Omental fat pad (tissue), 4 donors: ENCODE data around the gene EXOC6B. TPM values are rescaled to one million over a fixed set of nuclear protein-coding genes. Genes with fewer than 3 reads are reported as not detected.
"Not testable (repeated sequence)": the region's sequence is repeated elsewhere in the genome, so short reads cannot be mapped to it uniquely, and the experiment has no call there.

ENCODE experiments used
- ATAC-seq: fragments of 150-250 bp; one replicate; pipeline ENCODE4 v1.9.1; 2016; ENCODE audit warnings: mild to moderate bottlenecking, moderate library complexity; ENCODE audit not compliant: low FRiP score
- DNase-seq: peaks from one replicate; pipeline ENCODE4 v3.0.0-alpha.2; 2019; ENCODE audit warnings: low spot score
- CTCF ChIP-seq, 3 donors: fragments of 450-650 bp; IDR thresholded peaks; one replicate each; pipeline ENCODE4 v1.5.1; 2016 to 2017; ENCODE audit warnings: antibody characterized with exemption in 3 of 3, mild to moderate bottlenecking in 3 of 3, moderate library complexity in 2 of 3
- total RNA-seq, 4 donors: library from RNA; depleted of rRNA; stranded (reverse); fragments of >200 nt; gene quantifications; one replicate each; pipeline ENCODE4 v1.1.0, GENCODE V29; 2016

EXOC6B gene
- total RNA-seq, 4 donors from 2014 or later: 25.6 to 38.3 (median 30.1) TPM

- no peak for ATAC-seq
- no peak for TF ChIP-seq CTCF (IDR thresholded peaks at IDR 0.05)
- no peak for DNase-seq
Measured at GRCh38 chr2:72423756-72424155, 402.1 kb downstream of the EXOC6B start.

GRCh38 chr2:72421771-72422379 is 404.0 kb downstream of the EXOC6B start:
- not testable (repeated sequence) for ATAC-seq, DNase-seq

- no peak for ATAC-seq
- no peak for DNase-seq
- no peak for TF ChIP-seq CTCF (IDR thresholded peaks at IDR 0.05)
Measured at GRCh38 chr2:72415781-72416475, 409.9 kb downstream of the EXOC6B start.

GRCh38 chr2:72415241-72415661 is 410.6 kb downstream of the EXOC6B start:
- TF ChIP-seq CTCF (IDR thresholded peaks at IDR 0.05): no peak
- ATAC-seq (no peak), DNase-seq (no peak)

GRCh38 chr2:72414137-72414760 is 411.6 kb downstream of the EXOC6B start:
- no peak for ATAC-seq
- no peak for TF ChIP-seq CTCF (IDR thresholded peaks at IDR 0.05)

GRCh38 chr2:72413716-72414115 is 412.1 kb downstream of the EXOC6B start:
- TF ChIP-seq CTCF (IDR thresholded peaks at IDR 0.05): no peak
- ATAC-seq: no peak

More at GRCh38 chr2:72414137-72414760, 411.6 kb downstream of the EXOC6B start:
- no peak for DNase-seq

GRCh38 chr2:72412214-72412613 is 413.6 kb downstream of the EXOC6B start:
- no peak for ATAC-seq
- no peak for DNase-seq
- no peak for TF ChIP-seq CTCF (IDR thresholded peaks at IDR 0.05)

More at GRCh38 chr2:72413716-72414115, 412.1 kb downstream of the EXOC6B start:
- DNase-seq: no peak
